Activated B cell treated with CpG ODN at 0.5 μM for 24 hours (primary cell): Measurements from ENCODE around the gene GSAP. TPM values are rescaled to one million over a fixed set of nuclear protein-coding genes. Genes with fewer than 3 reads are reported as not detected.

ENCODE experiments used
- ATAC-seq: fragments of 200-7000 bp; cut with Tn5 transposase; one replicate; pipeline ENCODE4 v1.10.0; 2021; ENCODE audit warnings: low read depth, mild to moderate bottlenecking, moderate library complexity
- CTCF ChIA-PET: fragments of 350-600 bp; sonication (Branson Sonifier 250); formaldehyde crosslinking; loops from one replicate; lab custom pipeline; 2021; ENCODE audit warnings: antibody characterized with exemption; lab: Charles Lee
- POLR2A ChIA-PET: fragments of 350-600 bp; sonication (Branson Sonifier 250); formaldehyde crosslinking; loops from one replicate; lab custom pipeline; 2021; ENCODE audit warnings: antibody characterized with exemption; lab: Charles Lee
- DNase-seq: peaks from one replicate; pipeline ENCODE4 v3.0.0; 2022
- H3K27ac Mint-ChIP-seq: one replicate; pipeline ENCODE4 v1.8.0; 2020; ENCODE audit warnings: mixed read lengths
- H3K27me3 Mint-ChIP-seq: one replicate; pipeline ENCODE4 v1.8.0; 2021; ENCODE audit warnings: mixed read lengths
- H3K36me3 Mint-ChIP-seq: one replicate; pipeline ENCODE4 v1.8.0; 2021; ENCODE audit warnings: low read depth, mixed read lengths
- H3K4me1 Mint-ChIP-seq: one replicate; pipeline ENCODE4 v1.8.0; 2021; ENCODE audit warnings: mixed read lengths
- H3K4me3 Mint-ChIP-seq: one replicate; pipeline ENCODE4 v1.8.0; 2020; ENCODE audit warnings: mild to moderate bottlenecking, mixed read lengths
- H3K9me3 Mint-ChIP-seq: one replicate; pipeline ENCODE4 v1.8.0; 2020; ENCODE audit warnings: mixed read lengths
- intact Hi-C: fragments of 100-400 bp; cut with micrococcal nuclease; formaldehyde crosslinking; loops from one replicate; pipeline ENCODE4 v1.15.1; 2024
- total RNA-seq: library from RNA; stranded (reverse); gene quantifications from 2 replicates; pipeline ENCODE4 v1.2.3, GENCODE V29; 2022
- TF ChIP-seq, protein P1 (sequence below): fragments of 200-600 bp; IDR thresholded peaks from one replicate; pipeline ENCODE4 v1.8.0; 2022; ENCODE audit warnings: antibody characterized with exemption, mild to moderate bottlenecking

The GSAP gene
- total RNA-seq, 1 donor from 2014 or later: 91.2 TPM

GRCh38 chr7:77331938-77332695, 84.0 kb downstream of the GSAP start:
- H3K27ac Mint-ChIP-seq: peak overlapping the region; percentile 38

GRCh38 chr7:77330169-77330882, 85.8 kb downstream of the GSAP start:
- no peaks in the 10 kb centered on the region for H3K9me3 Mint-ChIP-seq
- peak; percentile 87 for ATAC-seq
- H3K27me3 Mint-ChIP-seq: no peaks in the 10 kb centered on the region
- TF ChIP-seq, protein P1, sequence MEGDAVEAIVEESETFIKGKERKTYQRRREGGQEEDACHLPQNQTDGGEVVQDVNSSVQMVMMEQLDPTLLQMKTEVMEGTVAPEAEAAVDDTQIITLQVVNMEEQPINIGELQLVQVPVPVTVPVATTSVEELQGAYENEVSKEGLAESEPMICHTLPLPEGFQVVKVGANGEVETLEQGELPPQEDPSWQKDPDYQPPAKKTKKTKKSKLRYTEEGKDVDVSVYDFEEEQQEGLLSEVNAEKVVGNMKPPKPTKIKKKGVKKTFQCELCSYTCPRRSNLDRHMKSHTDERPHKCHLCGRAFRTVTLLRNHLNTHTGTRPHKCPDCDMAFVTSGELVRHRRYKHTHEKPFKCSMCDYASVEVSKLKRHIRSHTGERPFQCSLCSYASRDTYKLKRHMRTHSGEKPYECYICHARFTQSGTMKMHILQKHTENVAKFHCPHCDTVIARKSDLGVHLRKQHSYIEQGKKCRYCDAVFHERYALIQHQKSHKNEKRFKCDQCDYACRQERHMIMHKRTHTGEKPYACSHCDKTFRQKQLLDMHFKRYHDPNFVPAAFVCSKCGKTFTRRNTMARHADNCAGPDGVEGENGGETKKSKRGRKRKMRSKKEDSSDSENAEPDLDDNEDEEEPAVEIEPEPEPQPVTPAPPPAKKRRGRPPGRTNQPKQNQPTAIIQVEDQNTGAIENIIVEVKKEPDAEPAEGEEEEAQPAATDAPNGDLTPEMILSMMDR: no peak
- intact Hi-C loops: loop anchor here (2.0 to 10.0 kb wide), 7 partner anchors 63 to 1166 kb away; partner anchors contain the start of gene CCDC146
- DNase-seq: no peak
- POLR2A ChIA-PET: no interaction called here
- H3K27ac Mint-ChIP-seq: peak overlapping the region; percentile 79
- CTCF ChIA-PET: interaction anchor here (1.2 kb wide), 1 partner anchor 80 kb away, joined by 5 read pairs; no protein-coding TSS in a partner anchor
- peak overlapping the region; percentile 60 for H3K4me3 Mint-ChIP-seq
- peaks cover 42% of the 10 kb centered on the region for H3K4me1 Mint-ChIP-seq
- peaks cover 53% of the 10 kb centered on the region for H3K36me3 Mint-ChIP-seq

More at GRCh38 chr7:77331938-77332695, 84.0 kb downstream of the GSAP start:
- TF ChIP-seq, protein P1: no peak
- Mint-ChIP-seq H3K4me1 (peaks cover 57% of the 10 kb centered on the region), H3K9me3 (no peaks in the 10 kb centered on the region), H3K4me3 (peak overlapping the region; percentile 57), H3K27me3 (no peaks in the 10 kb centered on the region), H3K36me3 (peaks cover 42% of the 10 kb centered on the region)
- CTCF ChIA-PET: interaction anchor here (0.9 to 2.1 kb wide), 14 partner anchors 11 to 219 kb away, joined by 3 to 66 read pairs (median 5); partner anchors contain the start of gene CCDC146
- peak; percentile 73 for ATAC-seq
- DNase-seq: no peak
- POLR2A ChIA-PET: interaction anchor here (0.6 to 1.7 kb wide), 6 partner anchors 19 to 364 kb away, joined by 3 to 13 read pairs (median 6); partner anchors contain the start of genes CCDC146, GSAP and RSBN1L
- intact Hi-C loops: loop anchor here (1.0 to 10.0 kb wide), 8 partner anchors 65 to 1167 kb away; partner anchors contain the start of gene CCDC146

DNA sequence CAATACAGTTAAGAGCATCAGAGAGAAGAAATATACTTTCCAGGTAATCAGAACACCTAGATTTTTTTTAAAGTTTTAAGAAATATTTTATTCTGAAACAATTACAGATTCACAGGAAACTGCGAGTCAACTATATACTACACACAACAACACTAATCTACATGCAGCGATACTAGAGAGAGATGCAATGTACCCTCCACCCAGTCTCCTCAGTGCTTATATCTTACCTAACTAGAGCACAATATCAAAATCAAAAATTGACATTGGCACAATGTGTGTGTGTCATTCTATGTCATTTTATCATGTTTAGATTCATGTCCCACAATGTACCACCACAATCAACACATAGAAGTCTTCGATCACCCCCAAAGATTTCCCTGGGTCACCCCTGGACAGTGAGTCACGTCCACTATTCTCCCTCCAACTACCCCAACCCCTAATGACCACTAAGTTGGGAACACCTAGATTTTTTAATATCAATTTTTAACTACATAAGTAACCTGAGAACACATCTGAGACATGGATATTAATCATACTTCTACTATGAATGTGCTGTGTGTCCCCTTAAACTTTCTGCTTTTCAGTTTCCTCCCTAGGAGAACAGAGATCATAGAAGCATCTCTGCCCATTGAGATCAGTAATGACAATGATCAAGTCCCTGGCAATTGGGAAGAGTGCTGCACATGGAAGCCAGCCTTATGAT, 86.5 kb downstream of the GSAP start:
- H3K9me3 Mint-ChIP-seq: no peaks in the 10 kb centered on the region
- no peak for DNase-seq
- H3K36me3 Mint-ChIP-seq: peaks cover 55% of the 10 kb centered on the region
- ATAC-seq: no peak
- H3K4me3 Mint-ChIP-seq: peak overlapping the region; percentile 60
- H3K27ac Mint-ChIP-seq: peak overlapping the region; percentile 79
- CTCF ChIA-PET: no interaction called here
- POLR2A ChIA-PET: interaction anchor here (0.7 kb wide), 1 partner anchor 23 kb away, joined by 5 read pairs; no protein-coding TSS in a partner anchor
- TF ChIP-seq, protein P1: no peak
- H3K27me3 Mint-ChIP-seq: no peaks in the 10 kb centered on the region
- intact Hi-C loops: loop anchor here (2.0 to 10.0 kb wide), 7 partner anchors 62 to 1165 kb away; partner anchors contain the start of gene CCDC146
- H3K4me1 Mint-ChIP-seq: peaks cover 39% of the 10 kb centered on the region

- H3K4me3 Mint-ChIP-seq: no peak overlapping the region
- ChIA-PET CTCF (no interaction called here), POLR2A (interaction anchor here (0.7 to 1.0 kb wide), 2 partner anchors 24 to 88 kb away, joined by 5 to 9 read pairs; partner anchors contain the start of gene GSAP)
- H3K27ac Mint-ChIP-seq: no peak overlapping the region
- no peaks in the 10 kb centered on the region for H3K9me3 Mint-ChIP-seq
- DNase-seq (no peak), ATAC-seq (no peak)
- intact Hi-C loops: no loop called here
- TF ChIP-seq, protein P1: no peak
- no peaks in the 10 kb centered on the region for H3K27me3 Mint-ChIP-seq
- H3K4me1 Mint-ChIP-seq: peaks cover 39% of the 10 kb centered on the region
- H3K36me3 Mint-ChIP-seq: peaks cover 59% of the 10 kb centered on the region
Observed at GRCh38 chr7:77328669-77329068, 87.5 kb downstream of the GSAP start.
